Mucosa of descending colon (tissue), 3 donors: ENCODE measurements around the gene ARAP3. TPM values are rescaled to one million over a fixed set of nuclear protein-coding genes. Genes with fewer than 3 reads are reported as not detected.

Experiments
- ATAC-seq: fragments of 200-7000 bp; cut with Tn5 transposase; one replicate; pipeline ENCODE4 v1.9.1; 2020; ENCODE audit warnings: mild to moderate bottlenecking, moderate library complexity
- DNase-seq, 3 donors: peaks; one replicate each; pipeline ENCODE4 v3.0.0-alpha.2; 2020
- H3K36me3 ChIP-seq: fragments of 200-600 bp; one replicate; pipeline ENCODE4 v1.8.0; 2021; ENCODE audit warnings: low read depth, mild to moderate bottlenecking
- H3K4me1 ChIP-seq: fragments of 200-600 bp; one replicate; pipeline ENCODE4 v1.8.0; 2021; ENCODE audit warnings: low read depth, mild to moderate bottlenecking
- H3K4me3 ChIP-seq: fragments of 200-600 bp; one replicate; pipeline ENCODE4 v1.8.0; 2021; ENCODE audit warnings: mild to moderate bottlenecking
- H3K9me3 ChIP-seq: fragments of 200-600 bp; one replicate; pipeline ENCODE4 v1.8.0; 2021; ENCODE audit warnings: mild to moderate bottlenecking
- intact Hi-C, 2 donors: fragments of 100-400 bp; cut with DNase I in 1 of 2; cut with micrococcal nuclease in 1 of 2; formaldehyde crosslinking; loops; one replicate each; pipeline versions ENCODE4 v1.11.0 to v1.11.1; 2022; cut with DNase I, micrococcal nuclease
- total RNA-seq, 3 donors: library from RNA; stranded (reverse); fragmentation: NEBNext Ultra II Directional in 2 of 3; extraction: Animal tissue kit (Norgen Biotek cat#: 25700) in 2 of 3; gene quantifications; one replicate each; pipeline versions ENCODE4 v1.2.1 to v1.2.4, GENCODE V29; 2021 to 2023
- TF ChIP-seq, protein P1 (sequence below): fragments of 200-600 bp; IDR thresholded peaks from one replicate; pipeline ENCODE4 v1.8.0; 2022; ENCODE audit warnings: antibody characterized with exemption, mild to moderate bottlenecking
- donor health status: DM: no; HTN: no; CAD: no; lungs with moderate emphysema.
- donor health status: DM: no; HTN: no; CAD: no.
- donor health status: DM: no; HTN: yes; CAD: no.

Gene ARAP3
- total RNA-seq, 3 donors from 2014 or later = 5.7 to 10.9 (median 8.0) TPM

DNA sequence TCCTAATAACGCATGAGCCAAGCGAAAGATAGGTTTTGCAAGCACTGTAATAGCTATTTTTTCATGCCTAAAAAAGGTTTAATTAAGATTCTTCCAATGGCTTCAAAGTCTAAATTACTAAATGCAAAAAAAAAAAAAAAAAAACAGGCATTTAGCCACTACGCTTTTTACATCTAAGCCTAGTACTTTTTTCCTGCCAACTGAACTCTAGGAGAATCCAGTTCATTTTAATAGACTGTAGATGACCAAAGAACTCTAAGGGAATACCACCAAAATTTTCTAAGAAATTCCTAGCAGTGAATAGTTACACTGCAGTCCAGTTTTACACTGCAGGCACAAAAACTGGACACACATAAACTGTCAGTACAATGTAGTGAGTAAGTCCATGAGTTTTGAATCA lies 73.0 kb downstream of the ARAP3 start:
- peaks cover 12% of the 10 kb centered on the region for H3K4me1 ChIP-seq
- no peak for DNase-seq
- intact Hi-C loops = no loop called here

DNA sequence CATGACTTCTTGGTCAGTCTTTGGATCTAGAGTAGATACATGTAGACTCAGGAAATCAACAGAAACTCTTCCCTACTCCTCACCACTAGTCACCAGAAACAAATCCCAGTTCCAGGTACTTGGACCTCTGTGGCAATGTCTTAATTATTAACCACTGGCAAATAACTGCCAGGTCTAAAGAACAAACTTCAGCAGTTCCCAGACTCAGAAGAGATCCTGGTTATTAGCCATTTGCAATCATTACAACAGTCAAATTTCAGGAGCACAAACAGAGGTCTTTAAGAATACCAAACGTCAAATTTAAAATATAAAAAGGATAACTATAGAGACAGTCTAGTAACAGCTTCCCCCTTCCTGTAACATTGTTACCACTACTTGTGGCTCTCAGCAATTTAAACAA lies 73.5 kb downstream of the ARAP3 start:
- no peaks in the 10 kb centered on the region for H3K36me3 ChIP-seq
- H3K4me1 ChIP-seq = peaks cover 13% of the 10 kb centered on the region
- TF ChIP-seq, protein P1, sequence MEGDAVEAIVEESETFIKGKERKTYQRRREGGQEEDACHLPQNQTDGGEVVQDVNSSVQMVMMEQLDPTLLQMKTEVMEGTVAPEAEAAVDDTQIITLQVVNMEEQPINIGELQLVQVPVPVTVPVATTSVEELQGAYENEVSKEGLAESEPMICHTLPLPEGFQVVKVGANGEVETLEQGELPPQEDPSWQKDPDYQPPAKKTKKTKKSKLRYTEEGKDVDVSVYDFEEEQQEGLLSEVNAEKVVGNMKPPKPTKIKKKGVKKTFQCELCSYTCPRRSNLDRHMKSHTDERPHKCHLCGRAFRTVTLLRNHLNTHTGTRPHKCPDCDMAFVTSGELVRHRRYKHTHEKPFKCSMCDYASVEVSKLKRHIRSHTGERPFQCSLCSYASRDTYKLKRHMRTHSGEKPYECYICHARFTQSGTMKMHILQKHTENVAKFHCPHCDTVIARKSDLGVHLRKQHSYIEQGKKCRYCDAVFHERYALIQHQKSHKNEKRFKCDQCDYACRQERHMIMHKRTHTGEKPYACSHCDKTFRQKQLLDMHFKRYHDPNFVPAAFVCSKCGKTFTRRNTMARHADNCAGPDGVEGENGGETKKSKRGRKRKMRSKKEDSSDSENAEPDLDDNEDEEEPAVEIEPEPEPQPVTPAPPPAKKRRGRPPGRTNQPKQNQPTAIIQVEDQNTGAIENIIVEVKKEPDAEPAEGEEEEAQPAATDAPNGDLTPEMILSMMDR = no peak
- DNase-seq = no peak
- intact Hi-C loops = no loop called here
- no peaks in the 10 kb centered on the region for H3K9me3 ChIP-seq
- H3K4me3 ChIP-seq = no peak overlapping the region
- no peak for ATAC-seq

More for the DNA sequence above, 73.0 kb downstream of the ARAP3 start:
- no peaks in the 10 kb centered on the region for H3K36me3 ChIP-seq
- TF ChIP-seq, protein P1 = no peak
- H3K4me3 ChIP-seq = no peak overlapping the region
- H3K9me3 ChIP-seq = no peaks in the 10 kb centered on the region
- no peak for ATAC-seq

DNA sequence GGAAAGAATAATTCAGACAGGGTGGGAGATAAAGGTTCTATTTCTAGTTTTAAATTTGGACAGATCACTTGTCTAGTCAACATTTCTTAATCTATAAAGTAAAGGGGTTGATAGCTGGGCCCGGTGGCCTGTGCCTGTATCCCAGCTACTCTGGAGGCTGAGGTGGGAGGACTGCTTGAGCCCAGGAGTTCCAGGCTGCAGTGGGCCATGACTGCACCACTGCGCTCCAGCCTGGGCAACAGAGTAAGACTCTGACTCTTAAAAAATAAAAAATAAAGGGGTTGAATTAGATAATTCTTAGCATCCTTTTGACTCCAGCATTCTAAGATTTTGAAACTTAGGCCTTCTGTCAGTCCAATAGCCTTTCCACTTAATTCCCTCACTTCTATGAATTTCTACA lies 74.0 kb downstream of the ARAP3 start:
- peaks cover 13% of the 10 kb centered on the region for H3K4me1 ChIP-seq
- no peak for ATAC-seq

DNA sequence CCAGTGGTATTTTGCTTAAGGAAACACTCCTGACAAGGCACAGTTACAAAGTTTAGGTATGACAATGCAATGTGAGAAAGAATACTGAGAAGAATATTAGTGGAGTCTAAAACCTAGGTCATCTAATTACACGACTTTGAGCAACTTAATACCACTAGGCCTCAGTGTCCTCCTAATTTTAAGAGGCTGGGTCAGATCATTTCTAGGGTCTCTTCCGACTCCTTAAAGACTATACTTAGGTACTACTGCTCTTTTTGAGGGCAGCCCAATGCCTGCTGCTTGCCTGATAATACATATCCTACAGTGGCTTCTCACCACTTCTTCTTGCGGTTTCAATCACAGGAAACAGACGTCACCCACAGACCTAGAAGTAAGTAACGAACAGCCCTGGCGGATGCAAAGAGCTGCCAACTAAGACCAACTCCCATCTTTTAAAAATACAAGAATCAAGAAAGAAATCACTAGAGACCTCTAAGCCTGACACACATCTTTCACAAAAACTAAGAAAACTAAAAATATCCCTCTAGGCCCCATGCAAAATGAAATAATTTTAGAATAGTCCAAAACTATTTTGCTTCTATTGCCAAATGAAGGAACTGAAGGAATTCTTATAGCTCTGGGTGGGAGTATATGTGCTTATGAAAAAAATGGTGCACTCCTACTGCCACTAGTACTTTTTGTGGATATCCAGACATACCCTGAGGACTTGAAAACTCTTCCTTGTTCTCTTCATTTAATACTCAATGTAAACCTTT lies 76.3 kb downstream of the ARAP3 start:
- H3K4me1 ChIP-seq = peaks cover 13% of the 10 kb centered on the region
- H3K9me3 ChIP-seq = no peaks in the 10 kb centered on the region
- no peak overlapping the region for H3K4me3 ChIP-seq
- DNase-seq (peak in 1 of 3 donors; percentile 71), ATAC-seq (peak; percentile 77)
- TF ChIP-seq, protein P1 = no peak
- intact Hi-C loops = no loop called here
- no peaks in the 10 kb centered on the region for H3K36me3 ChIP-seq

More for the DNA sequence above, 74.0 kb downstream of the ARAP3 start:
- TF ChIP-seq, protein P1 = no peak
- no peak for DNase-seq
- Histone ChIP-seq H3K36me3 (no peaks in the 10 kb centered on the region), H3K4me3 (no peak overlapping the region), H3K9me3 (no peaks in the 10 kb centered on the region)
- intact Hi-C loops = no loop called here

DNA sequence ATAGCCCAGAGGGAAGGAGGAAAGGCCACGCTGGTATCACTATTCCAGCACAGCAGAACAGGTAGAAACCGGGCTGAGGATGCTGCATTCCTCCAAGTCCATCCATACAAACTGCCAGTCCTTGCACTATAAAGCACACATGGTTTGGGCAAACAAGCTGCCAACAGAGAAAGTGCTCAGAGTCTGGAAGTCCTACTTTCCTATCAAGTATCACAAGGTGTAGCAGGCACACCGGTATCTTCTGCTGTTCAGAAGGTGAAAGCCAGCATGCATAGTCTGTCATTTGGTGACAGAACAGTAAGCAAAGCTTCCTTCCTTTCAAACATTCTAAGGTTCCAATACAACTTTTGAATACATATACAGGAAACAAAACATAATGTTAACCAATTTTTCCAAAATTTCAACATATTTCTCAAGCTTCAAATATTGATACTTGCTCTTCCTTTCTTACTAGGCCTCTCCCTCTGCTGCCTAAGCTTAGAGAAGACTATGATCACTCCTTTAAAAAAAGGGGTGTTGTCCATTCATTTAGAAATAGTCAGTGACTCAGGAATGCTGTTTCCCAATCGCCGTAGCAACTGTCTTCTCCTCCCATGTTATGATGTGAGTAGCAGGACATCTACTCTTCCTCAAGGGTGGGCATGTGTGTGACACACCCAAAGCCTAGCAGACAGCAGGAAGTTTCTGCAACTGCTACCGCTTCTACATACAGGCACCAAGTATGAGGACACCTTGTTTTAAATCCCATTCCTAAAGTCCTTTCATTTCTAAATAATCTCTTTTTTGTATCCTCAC lies 77.9 kb downstream of the ARAP3 start:
- peak; percentile 94 for ATAC-seq
- H3K36me3 ChIP-seq = no peaks in the 10 kb centered on the region
- DNase-seq = peak in 1 of 3 donors; percentile 36
- intact Hi-C loops = no loop called here
- no peaks in the 10 kb centered on the region for H3K9me3 ChIP-seq
- TF ChIP-seq, protein P1 = no peak
- no peak overlapping the region for H3K4me3 ChIP-seq
- peaks cover 13% of the 10 kb centered on the region for H3K4me1 ChIP-seq

Other genes starting within 250 kb of the ARAP3 start
- gene PCDHGC3, start 206.3 kb downstream of the ARAP3 start, total RNA-seq = 10 to 100 TPM; 12.1 to 50.5 (median 24.5) TPM
- gene PCDHGC4, start 197.2 kb downstream of the ARAP3 start, total RNA-seq = 1 to 10 TPM in 2 of 3 donors, under 1 TPM in 1; 0.75 to 2.6 (median 1.6) TPM
- gene PCDHGC5, start 193.1 kb downstream of the ARAP3 start, total RNA-seq = 1 to 10 TPM in 1 of 3 donors, under 1 TPM in 2; 0.61 to 2.6 (median 0.89) TPM
- gene DIAPH1, start 63.2 kb downstream of the ARAP3 start, total RNA-seq = 10 to 100 TPM; 53.3 to 87.7 (median 82.7) TPM
- 10 to 100 TPM; 45.1 to 47.0 (median 45.8) TPM for gene HDAC3, start 45.4 kb downstream of the ARAP3 start, total RNA-seq
- 1 to 10 TPM; 2.3 to 3.9 (median 3.3) TPM for gene RELL2, start 45.2 kb downstream of the ARAP3 start, total RNA-seq
- gene FCHSD1, start 30.8 kb downstream of the ARAP3 start, total RNA-seq = 10 to 100 TPM; 16.3 to 23.3 (median 17.6) TPM
- gene PCDH1, start 196.2 kb upstream of the ARAP3 start, total RNA-seq = 100 to 1,000 TPM in 2 of 3 donors, 10 to 100 TPM in 1; 75.1 to 159 (median 127) TPM
- gene DELE1, start 241.6 kb upstream of the ARAP3 start, total RNA-seq = 100 to 1,000 TPM in 1 of 3 donors, 10 to 100 TPM in 2; 77.8 to 112 (median 84.5) TPM